ENCODE results near the gene EIF1B. TPM values are rescaled to one million over a fixed set of nuclear protein-coding genes. Genes with fewer than 3 reads are reported as not detected.
"Not testable (repeated sequence)": the region's sequence is repeated elsewhere in the genome, so short reads cannot be mapped to it uniquely, and the experiment has no call there.

Gene EIF1B
- total RNA-seq, 1 donor = 34.4 TPM

DNA sequence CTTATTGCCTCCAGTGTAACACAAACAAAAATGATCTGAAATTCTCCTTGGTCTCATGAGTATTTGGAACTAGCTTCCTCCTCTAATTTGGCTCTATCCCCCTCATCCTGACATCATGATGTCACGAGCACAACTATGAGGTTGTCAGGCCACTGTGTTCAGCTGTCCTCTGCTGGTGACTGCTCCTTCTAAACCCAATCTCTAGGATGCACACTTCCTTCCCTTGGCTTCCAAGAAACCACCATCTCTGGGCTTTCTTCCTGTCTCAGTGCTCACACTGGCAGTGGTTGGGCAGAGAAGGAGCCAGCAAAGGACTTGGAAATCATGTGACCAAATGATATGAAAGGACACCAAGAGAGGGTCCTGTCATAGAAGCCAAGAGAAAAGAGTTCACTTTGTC lies 30.7 kb upstream of the EIF1B start:
- H3K4me3 ChIP-seq (ENCODE audit: low read depth, low read length) = no peak overlapping the region
- no peak for TF ChIP-seq CTCF (IDR thresholded peaks at IDR 0.05; ENCODE audit: insufficient read depth, low read length)
- no peak for DNase-seq (ENCODE audit: low read depth)

GRCh38 chr3:40281995-40282394 lies 27.5 kb upstream of the EIF1B start:
- DNase-seq (ENCODE audit: low read depth) = no peak
- no peak for TF ChIP-seq CTCF (IDR thresholded peaks at IDR 0.05; ENCODE audit: insufficient read depth, low read length)
- no peak overlapping the region for H3K4me3 ChIP-seq (ENCODE audit: low read depth, low read length)

- not testable (repeated sequence) for DNase-seq (ENCODE audit: low read depth); H3K4me3 ChIP-seq (ENCODE audit: low read depth, low read length)
Measured at GRCh38 chr3:40283057-40283456, 26.4 kb upstream of the EIF1B start.

DNA sequence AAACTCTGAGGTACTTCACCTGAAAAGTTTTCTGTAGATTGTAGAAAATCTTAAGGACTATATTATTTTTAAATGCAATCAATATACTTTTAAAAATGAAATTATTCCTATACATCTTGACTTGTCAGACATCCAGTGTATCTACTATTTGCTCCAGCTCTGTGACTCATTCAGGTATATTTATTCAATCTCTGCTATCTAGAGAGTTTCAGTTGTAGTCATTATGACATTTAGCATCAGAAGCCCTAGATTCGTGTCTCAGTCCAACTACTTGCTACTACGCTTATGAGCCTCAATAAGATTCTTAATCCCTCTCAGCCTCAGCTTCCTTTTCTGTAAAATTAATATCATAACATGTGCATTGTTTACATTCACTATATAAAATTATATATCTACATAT lies 22.3 kb upstream of the EIF1B start:
- no peak for TF ChIP-seq CTCF (IDR thresholded peaks at IDR 0.05; ENCODE audit: insufficient read depth, low read length)
- DNase-seq (ENCODE audit: low read depth) = no peak
- no peak overlapping the region for H3K4me3 ChIP-seq (ENCODE audit: low read depth, low read length)

GRCh38 chr3:40290396-40290795 lies 19.1 kb upstream of the EIF1B start:
- DNase-seq (ENCODE audit: low read depth) = no peak
- TF ChIP-seq CTCF (IDR thresholded peaks at IDR 0.05; ENCODE audit: insufficient read depth, low read length) = no peak

DNA sequence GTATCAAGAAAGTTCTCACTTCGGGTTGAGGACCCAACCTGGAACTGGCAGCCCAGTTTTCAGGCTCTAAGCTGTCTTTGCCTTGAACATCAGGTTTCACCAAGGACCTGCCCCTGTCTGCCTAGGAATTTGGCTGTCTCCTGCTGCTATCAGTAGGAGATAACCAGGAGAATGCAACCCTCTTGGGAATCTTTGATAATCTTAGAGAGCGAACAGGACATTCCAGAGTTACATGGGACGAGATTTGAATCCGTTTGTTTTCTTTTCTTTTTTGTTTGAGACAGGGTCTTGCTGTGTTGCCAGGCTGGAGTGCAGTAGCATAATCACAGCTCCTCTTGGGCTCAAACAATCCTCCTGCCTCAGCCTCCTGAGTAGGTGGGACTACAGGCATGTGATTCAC lies 18.0 kb upstream of the EIF1B start:
- H3K4me3 ChIP-seq (ENCODE audit: low read depth, low read length) = no peak overlapping the region
- no peak for DNase-seq (ENCODE audit: low read depth)
- TF ChIP-seq CTCF (IDR thresholded peaks at IDR 0.05; ENCODE audit: insufficient read depth, low read length) = no peak

More at GRCh38 chr3:40290396-40290795, 19.1 kb upstream of the EIF1B start:
- no peak overlapping the region for H3K4me3 ChIP-seq (ENCODE audit: low read depth, low read length)

GRCh38 chr3:40292637-40293349 lies 16.7 kb upstream of the EIF1B start:
- H3K4me3 ChIP-seq (ENCODE audit: low read depth, low read length) = no peak overlapping the region
- DNase-seq (ENCODE audit: low read depth) = no peak
- no peak for TF ChIP-seq CTCF (IDR thresholded peaks at IDR 0.05; ENCODE audit: insufficient read depth, low read length)

Data from fibroblast of the aortic adventitia (primary cell).